ENCODE results near the gene OSBPL1A.

DNA sequence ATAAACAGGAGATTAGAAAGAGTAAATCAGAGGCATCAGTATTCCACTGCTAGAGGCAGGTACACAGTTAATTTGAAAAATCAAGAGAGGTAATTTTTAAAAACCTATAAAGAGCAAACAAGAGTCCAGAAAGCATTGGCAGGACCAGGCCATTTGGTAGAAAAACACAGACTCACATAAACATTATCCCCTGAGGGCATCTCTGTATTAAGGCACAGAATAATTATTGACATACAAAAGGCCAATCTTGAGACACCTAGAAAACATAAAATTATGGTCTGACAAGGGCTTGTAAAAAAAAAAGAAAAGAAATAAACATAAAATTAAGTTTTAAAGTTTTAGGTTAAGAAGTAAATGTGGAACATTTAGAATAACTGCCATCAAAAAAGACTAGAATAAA lies 120.6 kb downstream of the OSBPL1A start:
- TF ChIP-seq, protein P1, sequence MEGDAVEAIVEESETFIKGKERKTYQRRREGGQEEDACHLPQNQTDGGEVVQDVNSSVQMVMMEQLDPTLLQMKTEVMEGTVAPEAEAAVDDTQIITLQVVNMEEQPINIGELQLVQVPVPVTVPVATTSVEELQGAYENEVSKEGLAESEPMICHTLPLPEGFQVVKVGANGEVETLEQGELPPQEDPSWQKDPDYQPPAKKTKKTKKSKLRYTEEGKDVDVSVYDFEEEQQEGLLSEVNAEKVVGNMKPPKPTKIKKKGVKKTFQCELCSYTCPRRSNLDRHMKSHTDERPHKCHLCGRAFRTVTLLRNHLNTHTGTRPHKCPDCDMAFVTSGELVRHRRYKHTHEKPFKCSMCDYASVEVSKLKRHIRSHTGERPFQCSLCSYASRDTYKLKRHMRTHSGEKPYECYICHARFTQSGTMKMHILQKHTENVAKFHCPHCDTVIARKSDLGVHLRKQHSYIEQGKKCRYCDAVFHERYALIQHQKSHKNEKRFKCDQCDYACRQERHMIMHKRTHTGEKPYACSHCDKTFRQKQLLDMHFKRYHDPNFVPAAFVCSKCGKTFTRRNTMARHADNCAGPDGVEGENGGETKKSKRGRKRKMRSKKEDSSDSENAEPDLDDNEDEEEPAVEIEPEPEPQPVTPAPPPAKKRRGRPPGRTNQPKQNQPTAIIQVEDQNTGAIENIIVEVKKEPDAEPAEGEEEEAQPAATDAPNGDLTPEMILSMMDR (IDR thresholded peaks at IDR 0.05) = no peak
- no peak for TF ChIP-seq POLR2A (IDR thresholded peaks at IDR 0.05)

Measured in right lobe of liver (tissue), 4 donors.